ENCODE results near the gene GLIPR1. TPM values are rescaled to one million over a fixed set of nuclear protein-coding genes. Genes with fewer than 3 reads are reported as not detected.
"Not testable (repeated sequence)": the region's sequence is repeated elsewhere in the genome, so short reads cannot be mapped to it uniquely, and the experiment has no call there.

Gene GLIPR1
- total RNA-seq, 1 experiment from 2014 or later = 0.13 TPM

- H3K9ac ChIP-seq (ENCODE audit: extremely low read depth, insufficient read length, low read length) = no peak overlapping the region
- H3K4me3 Mint-ChIP-seq = no peak overlapping the region
- no peak overlapping the region for H3K18ac ChIP-seq (ENCODE audit: insufficient read length, low read depth, low read length)
- H2BK120ac ChIP-seq (ENCODE audit: low read depth, low read length, poor library complexity, severe bottlenecking) = no peak overlapping the region
- no peak overlapping the region for H2AFZ ChIP-seq (ENCODE audit: low read length)
- TF ChIP-seq CTCF (conservative IDR thresholded peaks at IDR 0.05) = no peak
- no peaks in the 10 kb centered on the region for H3K27me3 Mint-ChIP-seq (ENCODE audit: low read depth)
- H3K56ac ChIP-seq (ENCODE audit: insufficient read length, low read depth, low read length) = no peak overlapping the region
- no peaks in the 10 kb centered on the region for H3K79me2 ChIP-seq (ENCODE audit: insufficient read depth, low read length)
- H3K23ac ChIP-seq (ENCODE audit: insufficient read length, low read depth, low read length) = no peak overlapping the region
- no peak overlapping the region for H2BK12ac ChIP-seq (ENCODE audit: insufficient read length, low read depth, low read length)
- no peak overlapping the region for H3K4ac ChIP-seq (ENCODE audit: low read depth, low read length)
- H4K20me1 ChIP-seq (ENCODE audit: control insufficient read depth, insufficient read depth, insufficient read length) = no peaks in the 10 kb centered on the region
- no peak overlapping the region for H2AK5ac ChIP-seq (ENCODE audit: insufficient read length, low read length)
- no peak overlapping the region for H4K8ac ChIP-seq (replicated peaks; ENCODE audit: insufficient read length, low read depth, low read length)
- H3K4me2 ChIP-seq (ENCODE audit: insufficient read depth, insufficient read length, low read length) = no peak overlapping the region
- H4K5ac ChIP-seq (ENCODE audit: insufficient read length, low read depth, low read length) = no peak overlapping the region
- no peak overlapping the region for H3K14ac ChIP-seq (ENCODE audit: insufficient read depth, low read length)
- no peak overlapping the region for H2BK5ac ChIP-seq (ENCODE audit: insufficient read length, low read length)
- no peaks in the 10 kb centered on the region for H3K27me3 ChIP-seq (ENCODE audit: insufficient read depth, low read length)
- H2BK15ac ChIP-seq (ENCODE audit: low read depth, low read length) = no peak overlapping the region
- H2BK20ac ChIP-seq (ENCODE audit: low read depth, low read length, poor library complexity, severe bottlenecking) = no peak overlapping the region
- no peak overlapping the region for H3K27ac ChIP-seq (ENCODE audit: insufficient read length, low read depth, low read length)
- H3K79me1 ChIP-seq (ENCODE audit: insufficient read depth, low read depth, low read length, poor library complexity, severe bottlenecking) = no peaks in the 10 kb centered on the region
- WGBS (ENCODE audit: extremely low coverage, insufficient read length, low lambda C conversion rate) = no CpG with 5 or more reads among the region's 2 CpGs
- H3K4me1 ChIP-seq (ENCODE audit: insufficient read depth, low read length) = peaks cover 2% of the 10 kb centered on the region; the same call in 1 of the 2 replicates
- no peak for DNase-seq
- no peaks in the 10 kb centered on the region for H3K36me3 Mint-ChIP-seq (ENCODE audit: insufficient read depth in 1 of 3, low read depth in 3 of 3)
- H3K9me3 ChIP-seq (ENCODE audit: control insufficient read depth, low read depth, low read length) = no peaks in the 10 kb centered on the region
- H3K4me1 Mint-ChIP-seq = peaks cover 21 to 30% of the 10 kb centered on the region in 2 experiments
- H3T11ph ChIP-seq (ENCODE audit: low read length) = no peak overlapping the region
- no peak overlapping the region for H4K91ac ChIP-seq (ENCODE audit: insufficient read length, low read depth, low read length)
- no peaks in the 10 kb centered on the region for H3K23me2 ChIP-seq (ENCODE audit: insufficient read length, low read depth, low read length, poor library complexity, severe bottlenecking)
- H3K9me3 Mint-ChIP-seq = no peaks in the 10 kb centered on the region
- H3K27ac Mint-ChIP-seq = peak overlapping the region in 1 of 3 experiments; percentile 1; a peak in 1 of 7 replicates
Observed at GRCh38 chr12:75483431-75483830, 2.9 kb downstream of the GLIPR1 start.

GRCh38 chr12:75484450-75484849 is 3.9 kb downstream of the GLIPR1 start:
- not testable (repeated sequence) for H3K4me1 ChIP-seq (ENCODE audit: insufficient read depth, low read length); H3K79me1 ChIP-seq (ENCODE audit: insufficient read depth, low read depth, low read length, poor library complexity, severe bottlenecking); H3K9me3 Mint-ChIP-seq; H2BK15ac ChIP-seq (ENCODE audit: low read depth, low read length); H3K4me3 Mint-ChIP-seq; H3K23me2 ChIP-seq (ENCODE audit: insufficient read length, low read depth, low read length, poor library complexity, severe bottlenecking); H3K4ac ChIP-seq (ENCODE audit: low read depth, low read length); H3K9ac ChIP-seq (ENCODE audit: extremely low read depth, insufficient read length, low read length); H3K27ac ChIP-seq (ENCODE audit: insufficient read length, low read depth, low read length); H3K9me3 ChIP-seq (ENCODE audit: control insufficient read depth, low read depth, low read length); H3K79me2 ChIP-seq (ENCODE audit: insufficient read depth, low read length); H2BK12ac ChIP-seq (ENCODE audit: insufficient read length, low read depth, low read length); H2AK5ac ChIP-seq (ENCODE audit: insufficient read length, low read length); H3K14ac ChIP-seq (ENCODE audit: insufficient read depth, low read length); H4K91ac ChIP-seq (ENCODE audit: insufficient read length, low read depth, low read length); H3K27me3 Mint-ChIP-seq (ENCODE audit: low read depth); H4K5ac ChIP-seq (ENCODE audit: insufficient read length, low read depth, low read length); H4K20me1 ChIP-seq (ENCODE audit: control insufficient read depth, insufficient read depth, insufficient read length); H2BK5ac ChIP-seq (ENCODE audit: insufficient read length, low read length); H3K36me3 Mint-ChIP-seq (ENCODE audit: insufficient read depth in 1 of 3, low read depth in 3 of 3); H4K8ac ChIP-seq (replicated peaks; ENCODE audit: insufficient read length, low read depth, low read length); H3K23ac ChIP-seq (ENCODE audit: insufficient read length, low read depth, low read length); H3K56ac ChIP-seq (ENCODE audit: insufficient read length, low read depth, low read length); H3K27me3 ChIP-seq (ENCODE audit: insufficient read depth, low read length); H2AFZ ChIP-seq (ENCODE audit: low read length); H3K4me2 ChIP-seq (ENCODE audit: insufficient read depth, insufficient read length, low read length); H2BK120ac ChIP-seq (ENCODE audit: low read depth, low read length, poor library complexity, severe bottlenecking); DNase-seq; H3K18ac ChIP-seq (ENCODE audit: insufficient read length, low read depth, low read length); H3T11ph ChIP-seq (ENCODE audit: low read length); H2BK20ac ChIP-seq (ENCODE audit: low read depth, low read length, poor library complexity, severe bottlenecking)
- H3K4me1 Mint-ChIP-seq = peaks cover 21 to 33% of the 10 kb centered on the region in 2 experiments
- WGBS (ENCODE audit: extremely low coverage, insufficient read length, low lambda C conversion rate) = no CpG with 5 or more reads among the region's 2 CpGs
- H3K27ac Mint-ChIP-seq = peak overlapping the region; percentile 39 to 48 (median 45); a peak in 6 of 7 replicates
